Uterus (tissue), 4 donors: Measurements from ENCODE around the gene UFD1. TPM values are rescaled to one million over a fixed set of nuclear protein-coding genes. Genes with fewer than 3 reads are reported as not detected.

Source experiments
- DNase-seq, 2 donors: peaks; one replicate each; pipeline ENCODE4 v3.0.0-alpha.2; 2019 to 2020
- H3K27ac ChIP-seq, 2 donors: fragments of 200-600 bp; sonication (generic); 1 replicate in 1 of 2; 2 replicates in 1 of 2; pipeline ENCODE4 v1.5.1; 2016 to 2018
- H3K27me3 ChIP-seq, 2 donors: fragments of 200-600 bp; sonication (generic); one replicate each; pipeline ENCODE4 v1.5.1; 2018 to 2019; ENCODE audit warnings: control low read depth in 1 of 2
- H3K36me3 ChIP-seq, 2 donors: fragments of 200-600 bp; sonication (generic); one replicate each; pipeline ENCODE4 v1.5.1; 2019; ENCODE audit warnings: control low read depth in 1 of 2
- H3K4me1 ChIP-seq, 2 donors: fragments of 200-600 bp; sonication (generic); one replicate each; pipeline ENCODE4 v1.5.1; 2018 to 2019; ENCODE audit warnings: control low read depth in 1 of 2
- H3K4me3 ChIP-seq, 2 donors: fragments of 200-600 bp; sonication (generic); 1 replicate in 1 of 2; 2 replicates in 1 of 2; pipeline ENCODE4 v1.5.1; 2018 to 2019; ENCODE audit warnings: mild to moderate bottlenecking in 1 of 2
- H3K9me3 ChIP-seq, 2 donors: fragments of 200-600 bp; sonication (generic); one replicate each; pipeline ENCODE4 v1.5.1; 2019; ENCODE audit warnings: control low read depth in 1 of 2
- POLR2A ChIP-seq, 2 donors: fragments of 450-650 bp; IDR thresholded peaks; one replicate each; pipeline ENCODE4 v1.6.1; 2016; ENCODE audit warnings: antibody characterized with exemption in 2 of 2, mild to moderate bottlenecking in 1 of 2, moderate library complexity in 1 of 2
- intact Hi-C: fragments of 100-400 bp; cut with DNase I; formaldehyde crosslinking; loops from one replicate; pipeline ENCODE4 v1.15.1; 2023; ENCODE audit warnings: low total_unique reads
- total RNA-seq, 4 donors: library from RNA; depleted of rRNA in 3 of 4; stranded (reverse); fragments of >200 nt in 3 of 4; gene quantifications; one replicate each; pipeline versions ENCODE4 v1.1.0 to v1.2.4, GENCODE V29; 2014 to 2023
- TF ChIP-seq, protein P1 (sequence below), 4 experiments: fragments of 200-600 bp in 2 of 4; fragments of 450-650 bp in 2 of 4; sonication (generic) in 2 of 4; IDR thresholded peaks; one replicate each; pipeline ENCODE4 v1.5.1; 2016 to 2019; ENCODE audit warnings: antibody characterized with exemption in 4 of 4, mild to moderate bottlenecking in 2 of 4, moderate library complexity in 1 of 4
- donor health status: DM: yes; HTN: yes; CAD: no.

UFD1 gene
- total RNA-seq, 4 donors from 2014 or later: 30.5 to 55.0 (median 45.7) TPM

DNA sequence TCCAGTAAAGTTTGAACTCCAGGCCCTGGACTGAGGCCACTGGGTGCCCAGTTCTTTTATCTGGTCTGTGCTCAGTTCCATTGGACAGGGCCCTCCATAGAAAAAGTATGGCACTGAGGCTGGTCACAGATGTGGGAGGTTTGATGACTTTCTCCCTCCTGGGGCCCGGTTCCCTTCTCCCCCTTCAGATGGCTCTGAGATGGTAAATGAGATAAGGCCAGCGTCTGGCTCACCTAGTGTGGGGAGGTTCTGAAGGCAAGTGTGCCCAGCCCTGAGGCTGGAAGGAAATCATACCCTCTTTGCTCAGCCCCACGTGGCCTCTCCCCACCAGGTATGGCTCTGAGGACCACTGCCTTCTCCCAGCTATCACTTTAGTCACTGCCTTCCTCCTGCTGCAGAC is 46.7 kb upstream of the UFD1 start:
- Histone ChIP-seq H3K4me1 (peaks cover 0 to 9% of the 10 kb centered on the region in 2 donors), H3K36me3 (no peaks in the 10 kb centered on the region), H3K27me3 (no peaks in the 10 kb centered on the region), H3K9me3 (no peaks in the 10 kb centered on the region), H3K4me3 (no peak overlapping the region), H3K27ac (peak overlapping the region; percentile 59 to 67)
- no peak for DNase-seq
- TF ChIP-seq, protein P1, sequence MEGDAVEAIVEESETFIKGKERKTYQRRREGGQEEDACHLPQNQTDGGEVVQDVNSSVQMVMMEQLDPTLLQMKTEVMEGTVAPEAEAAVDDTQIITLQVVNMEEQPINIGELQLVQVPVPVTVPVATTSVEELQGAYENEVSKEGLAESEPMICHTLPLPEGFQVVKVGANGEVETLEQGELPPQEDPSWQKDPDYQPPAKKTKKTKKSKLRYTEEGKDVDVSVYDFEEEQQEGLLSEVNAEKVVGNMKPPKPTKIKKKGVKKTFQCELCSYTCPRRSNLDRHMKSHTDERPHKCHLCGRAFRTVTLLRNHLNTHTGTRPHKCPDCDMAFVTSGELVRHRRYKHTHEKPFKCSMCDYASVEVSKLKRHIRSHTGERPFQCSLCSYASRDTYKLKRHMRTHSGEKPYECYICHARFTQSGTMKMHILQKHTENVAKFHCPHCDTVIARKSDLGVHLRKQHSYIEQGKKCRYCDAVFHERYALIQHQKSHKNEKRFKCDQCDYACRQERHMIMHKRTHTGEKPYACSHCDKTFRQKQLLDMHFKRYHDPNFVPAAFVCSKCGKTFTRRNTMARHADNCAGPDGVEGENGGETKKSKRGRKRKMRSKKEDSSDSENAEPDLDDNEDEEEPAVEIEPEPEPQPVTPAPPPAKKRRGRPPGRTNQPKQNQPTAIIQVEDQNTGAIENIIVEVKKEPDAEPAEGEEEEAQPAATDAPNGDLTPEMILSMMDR (IDR thresholded peaks at IDR 0.05): no peak
- TF ChIP-seq POLR2A (IDR thresholded peaks at IDR 0.05): no peak
- intact Hi-C loops: no loop called here

DNA sequence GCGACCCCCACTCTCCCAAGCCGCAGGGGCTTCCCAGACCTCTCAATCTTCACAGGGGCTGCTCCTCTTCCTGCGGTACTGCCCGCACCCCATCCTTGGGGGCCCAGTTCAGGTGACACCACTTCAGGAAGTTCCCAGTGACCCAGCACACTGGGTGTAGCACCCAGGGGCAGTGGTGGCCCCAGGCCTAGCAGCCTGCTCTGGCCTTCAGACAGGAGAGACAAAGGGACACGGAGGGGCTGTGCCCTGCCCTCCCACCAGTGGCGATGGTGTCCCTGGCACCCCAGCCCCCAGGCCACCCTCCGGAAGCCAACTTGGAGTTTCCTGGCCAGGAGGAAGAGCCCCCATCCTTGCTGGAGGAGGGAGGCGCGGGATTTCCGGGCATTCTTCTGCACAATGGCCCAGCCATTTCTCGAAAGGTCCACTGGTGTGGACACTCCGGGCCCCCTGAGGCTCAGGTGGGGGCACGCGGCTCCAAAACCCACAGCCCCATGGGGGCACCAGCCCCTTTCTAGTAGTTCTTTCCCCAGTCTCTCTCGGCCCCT is 46.2 kb upstream of the UFD1 start:
- Histone ChIP-seq H3K4me3 (peak overlapping the region in 1 of 2 donors; percentile 14), H3K9me3 (no peaks in the 10 kb centered on the region), H3K36me3 (no peaks in the 10 kb centered on the region), H3K27ac (peak overlapping the region; percentile 59 to 67), H3K4me1 (peaks cover 0 to 9% of the 10 kb centered on the region in 2 donors), H3K27me3 (no peaks in the 10 kb centered on the region)
- DNase-seq: no peak
- TF ChIP-seq, protein P1 (IDR thresholded peaks at IDR 0.05): no peak
- no peak for TF ChIP-seq POLR2A (IDR thresholded peaks at IDR 0.05)
- intact Hi-C loops: no loop called here

DNA sequence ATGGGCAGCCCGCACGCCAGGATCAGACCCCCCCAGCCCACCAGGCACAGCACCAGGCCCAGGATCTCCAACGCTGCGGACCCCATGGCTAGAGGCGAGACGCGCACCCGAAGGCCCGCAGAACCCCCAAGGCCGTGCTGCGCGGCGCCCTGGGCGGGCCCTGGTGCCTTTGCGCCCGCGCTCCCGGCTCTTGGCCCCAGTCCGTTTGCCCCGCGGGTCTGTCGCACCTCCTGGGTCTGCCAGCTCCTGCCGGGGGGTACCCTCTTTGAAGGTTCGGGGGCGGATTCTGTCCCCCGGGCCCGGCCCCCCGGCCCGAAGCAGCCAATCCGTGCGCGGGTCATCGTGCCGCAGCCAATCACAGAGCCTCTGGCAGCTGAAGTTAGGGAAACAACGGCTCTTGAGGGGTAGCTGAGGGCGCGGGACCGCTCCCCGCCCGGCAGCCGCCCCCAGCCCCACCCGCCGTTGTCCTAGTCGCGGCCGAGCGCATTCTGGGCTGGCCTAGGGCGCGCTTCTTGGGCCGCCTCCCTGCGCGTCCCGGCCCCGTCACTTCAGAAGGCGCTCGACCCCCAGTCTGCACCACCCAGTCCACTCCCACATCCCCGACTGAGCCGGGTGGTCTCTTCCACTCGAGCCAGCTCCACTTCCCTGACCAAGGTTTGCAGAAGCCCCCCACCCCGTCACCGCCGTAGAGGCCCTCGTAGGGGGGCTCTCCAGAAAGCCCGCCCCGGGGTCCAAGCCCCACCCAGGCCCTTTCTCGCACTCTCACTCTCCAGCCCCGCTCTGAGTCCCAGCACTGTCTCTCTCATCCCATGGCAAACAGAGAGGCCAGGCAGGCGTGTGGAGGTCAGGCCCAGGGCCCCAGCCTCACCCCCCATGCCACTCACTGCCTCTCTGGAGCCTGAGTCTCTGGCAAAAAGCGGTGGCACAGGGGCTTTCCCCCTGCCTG is 45.5 kb upstream of the UFD1 start, which contains the start of gene CLDN5:
Gene CLDN5, minus strand, starts transcription at position 241 of the 946 bp plus-strand sequence. Its CDS starts 155 bp downstream, at position 86.
- Histone ChIP-seq H3K9me3 (no peaks in the 10 kb centered on the region), H3K4me3 (peak within 1 kb of the TSS; percentile 27 to 39), H3K27ac (peak within 1 kb of the TSS; percentile 59 to 83), H3K36me3 (no peaks in the 10 kb centered on the region), H3K4me1 (peaks cover 0 to 9% of the 10 kb centered on the region in 2 donors), H3K27me3 (no peaks in the 10 kb centered on the region)
- DNase-seq: peak; percentile 37 to 58
- peak; percentile 45 to 69 for TF ChIP-seq POLR2A (IDR thresholded peaks at IDR 0.05)
- TF ChIP-seq, protein P1 (IDR thresholded peaks at IDR 0.05): no peak
- intact Hi-C loops: no loop called here

DNA sequence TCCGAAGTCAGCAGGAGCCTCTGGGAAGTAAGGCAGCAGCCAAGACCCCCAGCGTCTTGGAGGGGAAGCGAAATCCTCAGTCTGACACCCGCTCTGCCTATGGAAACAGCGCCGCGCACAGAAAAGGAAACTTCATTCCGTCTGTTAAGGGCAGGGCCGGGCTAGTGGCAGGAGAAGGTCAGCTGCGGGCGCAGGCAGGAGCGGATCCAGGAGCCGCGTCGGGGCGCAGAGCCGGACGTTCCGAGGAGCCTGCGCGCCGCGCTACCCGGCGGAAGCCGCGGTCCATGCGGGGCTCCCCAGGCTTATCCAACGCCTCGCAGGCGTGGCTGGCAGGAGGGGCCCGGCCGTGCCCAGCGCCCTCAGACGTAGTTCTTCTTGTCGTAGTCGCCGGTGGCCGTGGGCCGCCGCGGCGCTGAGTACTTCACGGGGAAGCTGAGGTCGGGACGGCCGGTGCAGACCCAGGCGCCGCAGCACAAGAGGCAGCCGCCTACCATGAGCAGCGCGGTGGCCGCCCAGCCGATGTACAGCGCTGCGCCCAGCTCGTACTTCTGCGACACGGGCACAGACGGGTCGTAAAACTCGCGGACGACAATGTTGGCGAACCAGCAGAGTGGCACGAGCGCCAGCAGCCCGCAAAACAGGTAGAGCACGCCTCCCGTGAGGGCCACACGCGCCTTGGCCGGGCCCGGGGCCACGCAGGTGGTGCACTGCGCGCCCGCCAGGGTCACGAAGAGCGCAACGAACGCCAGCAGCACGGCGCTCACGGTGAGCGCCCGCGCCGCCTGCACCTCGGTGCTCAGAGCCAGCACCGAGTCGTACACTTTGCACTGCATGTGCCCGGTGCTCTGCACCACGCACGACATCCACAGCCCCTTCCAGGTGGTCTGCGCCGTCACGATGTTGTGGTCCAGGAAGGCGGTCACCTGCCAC is 44.5 kb upstream of the UFD1 start:
- H3K27ac ChIP-seq: peak overlapping the region; percentile 46 to 83
- no peaks in the 10 kb centered on the region for H3K9me3 ChIP-seq
- no peaks in the 10 kb centered on the region for H3K27me3 ChIP-seq
- no peak for DNase-seq
- peak overlapping the region; percentile 27 to 39 for H3K4me3 ChIP-seq
- no peaks in the 10 kb centered on the region for H3K36me3 ChIP-seq
- intact Hi-C loops: no loop called here
- TF ChIP-seq, protein P1 (IDR thresholded peaks at IDR 0.05): no peak
- no peak for TF ChIP-seq POLR2A (IDR thresholded peaks at IDR 0.05)
- H3K4me1 ChIP-seq: peaks cover 0 to 9% of the 10 kb centered on the region in 2 donors
